Neural cell (in vitro differentiated cells): Measurements from ENCODE around the gene SCUBE2. TPM values are rescaled to one million over a fixed set of nuclear protein-coding genes. Genes with fewer than 3 reads are reported as not detected.

Source experiments
- H2AFZ ChIP-seq: fragments of 200-600, 300-800 bp; sonication (generic), shearing (Covaris generic); 2 replicates; pipeline ENCODE4 v1.6.0; 2014; ENCODE audit warnings: low read depth, mild to moderate bottlenecking, antibody characterized with exemption, low read length, moderate library complexity
- H3F3A ChIP-seq: fragments of 200-600 bp; shearing (Covaris generic); 2 replicates; pipeline ENCODE4 v1.6.1; 2016; ENCODE audit warnings: mild to moderate bottlenecking, moderate library complexity, mixed read lengths, antibody characterized with exemption, low read length; ENCODE audit not compliant: insufficient read depth, poor library complexity, severe bottlenecking
- H3K27ac ChIP-seq: fragments of 200-600, 300-800 bp; sonication (generic), shearing (Covaris generic); 2 replicates; pipeline ENCODE4 v1.5.1; 2014; ENCODE audit warnings: mild to moderate bottlenecking, low read length, moderate library complexity
- H3K27me3 ChIP-seq: fragments of 300-800, 200-600 bp; sonication (generic), shearing (Covaris generic); 2 replicates; pipeline ENCODE4 v1.6.0; 2014; ENCODE audit warnings: mild to moderate bottlenecking, low read depth, low read length, moderate library complexity; ENCODE audit not compliant: insufficient read depth
- H3K36me3 ChIP-seq: fragments of 300-800, 200-600 bp; sonication (generic), shearing (Covaris generic); 2 replicates; pipeline ENCODE4 v1.5.1; 2014; ENCODE audit warnings: mild to moderate bottlenecking, antibody characterized with exemption, low read length, moderate library complexity; ENCODE audit not compliant: insufficient read depth
- H3K4me2 ChIP-seq: fragments of 300-800, 200-600 bp; sonication (generic), shearing (Covaris generic); 2 replicates; pipeline ENCODE4 v1.6.0; 2014; ENCODE audit warnings: mild to moderate bottlenecking, low read length
- H3K4me3 ChIP-seq: fragments of 300-800, 200-600 bp; sonication (generic), shearing (Covaris generic); 2 replicates; pipeline ENCODE4 v1.5.1; 2014; ENCODE audit warnings: mild to moderate bottlenecking, low read length, moderate library complexity
- H3K79me2 ChIP-seq: fragments of 200-600 bp; shearing (Covaris generic); replicated peaks from 2 replicates; pipeline ENCODE4 v1.6.0; 2014; ENCODE audit warnings: mild to moderate bottlenecking, low read length, moderate library complexity; ENCODE audit not compliant: insufficient read depth
- H3K9ac ChIP-seq: fragments of 300-800, 200-600 bp; sonication (generic), shearing (Covaris generic); 2 replicates; pipeline ENCODE4 v1.6.1; 2016; ENCODE audit warnings: mild to moderate bottlenecking, low read length, mixed read lengths
- H3K9me2 ChIP-seq: fragments of 200-600 bp; shearing (Covaris generic); 2 replicates; pipeline ENCODE4 v1.6.1; 2016; ENCODE audit warnings: mild to moderate bottlenecking, low read length, mixed read lengths; ENCODE audit not compliant: insufficient read depth
- H3K9me3 ChIP-seq: fragments of 200-600, 300-800 bp; sonication (generic), shearing (Covaris generic); 2 replicates; pipeline ENCODE4 v1.6.1; 2016; ENCODE audit warnings: mild to moderate bottlenecking, mixed run types, low read length, moderate library complexity, mixed read lengths
- H4K20me1 ChIP-seq: fragments of 200-600 bp; shearing (Covaris generic); 2 replicates; pipeline ENCODE4 v1.6.1; 2016; ENCODE audit warnings: mild to moderate bottlenecking, mixed run types; ENCODE audit not compliant: insufficient read depth
- EP300 ChIP-seq: fragments of 450-650 bp; conservative IDR thresholded peaks from 2 replicates; pipeline ENCODE4 v1.6.1; 2014; ENCODE audit warnings: antibody characterized with exemption, mild to moderate bottlenecking, moderate library complexity; ENCODE audit not compliant: poor library complexity, severe bottlenecking
- EZH2 ChIP-seq: fragments of 200-600, 300-800 bp; shearing (Covaris generic), sonication (generic); IDR thresholded peaks from 2 replicates; pipeline ENCODE4 v1.6.1; 2014; ENCODE audit warnings: antibody characterized with exemption, low read length, borderline replicate concordance, mild to moderate bottlenecking; ENCODE audit not compliant: insufficient read depth, poor library complexity, severe bottlenecking
- MXI1 ChIP-seq: fragments of 450-650 bp; conservative IDR thresholded peaks from 2 replicates; pipeline ENCODE4 v1.6.1; 2014; ENCODE audit warnings: antibody characterized with exemption, mild to moderate bottlenecking; ENCODE audit not compliant: poor library complexity, severe bottlenecking
- POLR2AphosphoS5 ChIP-seq: IDR thresholded peaks from 2 replicates; pipeline ENCODE4 v1.6.1; 2012
- RAD21 ChIP-seq: fragments of 450-650 bp; conservative IDR thresholded peaks from 2 replicates; pipeline ENCODE4 v1.6.1; 2014; ENCODE audit warnings: antibody characterized with exemption, mild to moderate bottlenecking, moderate library complexity
- SMC3 ChIP-seq: fragments of 450-650 bp; conservative IDR thresholded peaks from 2 replicates; pipeline ENCODE4 v1.6.1; 2014; ENCODE audit warnings: antibody characterized with exemption, mild to moderate bottlenecking, moderate library complexity; ENCODE audit not compliant: poor library complexity
- TAF1 ChIP-seq: IDR thresholded peaks from 2 replicates; pipeline ENCODE4 v1.6.1; 2012; ENCODE audit warnings: low read depth
- polyA minus RNA-seq: library from RNA; depleted of rRNA, polyadenylated mRNA; stranded (reverse); fragments of >200 nt; gene quantifications from 2 replicates; pipeline ENCODE4 v1.2.3, GENCODE V29; 2014
- polyA plus RNA-seq: library from polyadenylated mRNA; depleted of rRNA; stranded (reverse); fragments of >200 nt; gene quantifications from 2 replicates; pipeline ENCODE4 v1.2.3, GENCODE V29; 2014
- TF ChIP-seq, protein P1 (sequence below): fragments of 450-650 bp; IDR thresholded peaks from 2 replicates; pipeline ENCODE4 v1.5.1; 2014; ENCODE audit warnings: antibody characterized with exemption, mild to moderate bottlenecking, moderate library complexity; ENCODE audit not compliant: poor library complexity, severe bottlenecking
- TF ChIP-seq, protein P2 (sequence below): IDR thresholded peaks from 2 replicates; pipeline ENCODE4 v1.6.1; 2012; ENCODE audit warnings: borderline replicate concordance

SCUBE2 gene
- polyA plus RNA-seq (2.6 and 9.9 TPM in 2 replicates), polyA minus RNA-seq (11.0 and 11.5 TPM in 2 replicates)

DNA sequence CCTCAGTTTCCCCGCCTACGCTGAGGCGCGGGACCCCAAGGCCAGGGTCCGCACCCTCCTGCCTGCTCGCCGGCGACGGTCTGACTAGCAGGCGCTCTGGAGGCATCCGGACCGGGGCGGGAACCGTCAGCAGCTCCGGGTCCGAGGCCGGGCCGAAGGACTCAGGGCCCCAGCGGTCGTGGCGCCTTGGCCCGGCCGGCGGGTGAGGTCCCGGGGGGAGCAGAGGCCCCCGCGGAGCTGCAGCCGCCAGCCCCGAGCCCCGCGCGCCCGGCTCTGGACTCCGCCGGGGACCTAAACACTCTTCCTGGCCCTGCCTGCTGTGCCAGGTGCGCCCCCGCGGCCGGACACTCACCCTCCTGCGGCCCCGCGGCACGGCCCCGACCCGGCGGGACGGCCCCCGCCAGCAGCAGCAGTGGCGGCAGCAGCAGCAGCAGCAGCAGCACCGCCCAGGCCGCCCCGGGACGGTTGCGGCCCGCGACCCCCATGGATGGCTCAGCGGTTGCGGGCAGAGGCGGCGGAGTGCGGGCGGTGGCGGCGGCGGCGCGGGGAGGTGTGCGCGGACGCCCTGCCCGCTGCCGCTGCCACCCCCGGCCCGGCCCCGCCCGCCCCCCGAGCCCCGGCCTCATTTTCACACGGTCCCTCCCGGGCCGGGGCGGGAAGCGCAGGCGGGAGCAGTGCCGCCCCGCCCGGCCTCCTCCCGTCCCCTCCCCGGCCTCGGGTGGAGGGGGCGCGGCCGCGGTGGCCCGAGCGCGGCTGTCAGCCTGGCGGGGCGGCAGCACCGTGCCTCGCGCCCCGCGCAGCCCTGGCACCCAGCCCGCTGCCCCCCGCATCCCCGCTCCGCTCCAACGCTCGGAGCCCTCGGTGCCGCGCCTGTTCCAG lies at the start of gene SCUBE2:
TSS of gene SCUBE2 (minus strand) at position 556 of the 879 bp plus-strand sequence. CDS start at position 485, 71 bp downstream.
- Histone ChIP-seq H3K9me2 (no peaks in the 10 kb centered on the region), H4K20me1 (no peaks in the 10 kb centered on the region), H3F3A (no peaks in the 10 kb centered on the region), H3K4me3 (peak within 1 kb of the TSS; percentile 63), H3K9ac (peak within 1 kb of the TSS; percentile 38), H3K27ac (no peak within 1 kb of the TSS), H3K79me2 (no peaks in the 10 kb centered on the region), H3K9me3 (no peaks in the 10 kb centered on the region), H3K36me3 (no peaks in the 10 kb centered on the region), H3K27me3 (peaks cover 37% of the 10 kb centered on the region), H2AFZ (no peak within 1 kb of the TSS), H3K4me2 (no peak within 1 kb of the TSS)
- TF ChIP-seq EZH2 (no peak), TAF1 (no peak), POLR2AphosphoS5 (no peak), MXI1 (no peak), RAD21 (no peak), SMC3 (no peak), EP300 (no peak)
- TF ChIP-seq, protein P1, sequence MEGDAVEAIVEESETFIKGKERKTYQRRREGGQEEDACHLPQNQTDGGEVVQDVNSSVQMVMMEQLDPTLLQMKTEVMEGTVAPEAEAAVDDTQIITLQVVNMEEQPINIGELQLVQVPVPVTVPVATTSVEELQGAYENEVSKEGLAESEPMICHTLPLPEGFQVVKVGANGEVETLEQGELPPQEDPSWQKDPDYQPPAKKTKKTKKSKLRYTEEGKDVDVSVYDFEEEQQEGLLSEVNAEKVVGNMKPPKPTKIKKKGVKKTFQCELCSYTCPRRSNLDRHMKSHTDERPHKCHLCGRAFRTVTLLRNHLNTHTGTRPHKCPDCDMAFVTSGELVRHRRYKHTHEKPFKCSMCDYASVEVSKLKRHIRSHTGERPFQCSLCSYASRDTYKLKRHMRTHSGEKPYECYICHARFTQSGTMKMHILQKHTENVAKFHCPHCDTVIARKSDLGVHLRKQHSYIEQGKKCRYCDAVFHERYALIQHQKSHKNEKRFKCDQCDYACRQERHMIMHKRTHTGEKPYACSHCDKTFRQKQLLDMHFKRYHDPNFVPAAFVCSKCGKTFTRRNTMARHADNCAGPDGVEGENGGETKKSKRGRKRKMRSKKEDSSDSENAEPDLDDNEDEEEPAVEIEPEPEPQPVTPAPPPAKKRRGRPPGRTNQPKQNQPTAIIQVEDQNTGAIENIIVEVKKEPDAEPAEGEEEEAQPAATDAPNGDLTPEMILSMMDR = no peak
- TF ChIP-seq, protein P2, sequence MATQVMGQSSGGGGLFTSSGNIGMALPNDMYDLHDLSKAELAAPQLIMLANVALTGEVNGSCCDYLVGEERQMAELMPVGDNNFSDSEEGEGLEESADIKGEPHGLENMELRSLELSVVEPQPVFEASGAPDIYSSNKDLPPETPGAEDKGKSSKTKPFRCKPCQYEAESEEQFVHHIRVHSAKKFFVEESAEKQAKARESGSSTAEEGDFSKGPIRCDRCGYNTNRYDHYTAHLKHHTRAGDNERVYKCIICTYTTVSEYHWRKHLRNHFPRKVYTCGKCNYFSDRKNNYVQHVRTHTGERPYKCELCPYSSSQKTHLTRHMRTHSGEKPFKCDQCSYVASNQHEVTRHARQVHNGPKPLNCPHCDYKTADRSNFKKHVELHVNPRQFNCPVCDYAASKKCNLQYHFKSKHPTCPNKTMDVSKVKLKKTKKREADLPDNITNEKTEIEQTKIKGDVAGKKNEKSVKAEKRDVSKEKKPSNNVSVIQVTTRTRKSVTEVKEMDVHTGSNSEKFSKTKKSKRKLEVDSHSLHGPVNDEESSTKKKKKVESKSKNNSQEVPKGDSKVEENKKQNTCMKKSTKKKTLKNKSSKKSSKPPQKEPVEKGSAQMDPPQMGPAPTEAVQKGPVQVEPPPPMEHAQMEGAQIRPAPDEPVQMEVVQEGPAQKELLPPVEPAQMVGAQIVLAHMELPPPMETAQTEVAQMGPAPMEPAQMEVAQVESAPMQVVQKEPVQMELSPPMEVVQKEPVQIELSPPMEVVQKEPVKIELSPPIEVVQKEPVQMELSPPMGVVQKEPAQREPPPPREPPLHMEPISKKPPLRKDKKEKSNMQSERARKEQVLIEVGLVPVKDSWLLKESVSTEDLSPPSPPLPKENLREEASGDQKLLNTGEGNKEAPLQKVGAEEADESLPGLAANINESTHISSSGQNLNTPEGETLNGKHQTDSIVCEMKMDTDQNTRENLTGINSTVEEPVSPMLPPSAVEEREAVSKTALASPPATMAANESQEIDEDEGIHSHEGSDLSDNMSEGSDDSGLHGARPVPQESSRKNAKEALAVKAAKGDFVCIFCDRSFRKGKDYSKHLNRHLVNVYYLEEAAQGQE = no peak

DNA sequence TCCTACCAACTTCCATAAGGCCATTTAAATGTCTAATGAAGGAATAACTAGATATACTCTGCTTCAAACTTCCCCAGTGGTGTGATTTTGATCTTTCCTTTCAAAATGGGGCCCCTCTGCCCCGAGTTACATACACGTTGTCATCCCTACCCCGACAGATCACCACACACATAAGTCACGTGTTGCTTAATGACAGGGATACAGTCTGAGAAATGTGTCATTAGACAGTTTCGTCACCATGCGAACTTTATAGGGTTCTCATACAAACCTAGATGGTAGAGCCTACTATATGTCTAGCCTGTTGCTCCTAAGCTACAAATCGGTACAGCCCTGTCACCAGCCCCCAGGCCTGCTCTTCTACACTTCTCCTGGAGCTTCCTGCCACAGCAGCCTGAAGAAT lies 49.8 kb upstream of the SCUBE2 start:
- Histone ChIP-seq H3K9ac (no peak overlapping the region), H3K27ac (no peak overlapping the region), H3K4me3 (no peak overlapping the region), H3F3A (no peaks in the 10 kb centered on the region), H3K4me2 (no peak overlapping the region), H3K9me3 (no peaks in the 10 kb centered on the region), H4K20me1 (no peaks in the 10 kb centered on the region), H3K9me2 (no peaks in the 10 kb centered on the region), H3K36me3 (peaks cover 9% of the 10 kb centered on the region), H3K79me2 (no peaks in the 10 kb centered on the region), H3K27me3 (no peaks in the 10 kb centered on the region), H2AFZ (no peak overlapping the region)
- no peak for TF ChIP-seq SMC3
- TF ChIP-seq EP300 = no peak
- no peak for TF ChIP-seq TAF1
- no peak for TF ChIP-seq EZH2
- TF ChIP-seq, protein P2 = no peak
- no peak for TF ChIP-seq POLR2AphosphoS5
- TF ChIP-seq, protein P1 = no peak
- TF ChIP-seq MXI1 = no peak
- TF ChIP-seq RAD21 = no peak
